Hypothalamus (tissue), 51 donors: Measurements from ENCODE around the gene CLASP2.
"Not testable (repeated sequence)": the region's sequence is repeated elsewhere in the genome, so short reads cannot be mapped to it uniquely, and the experiment has no call there.

Experiments used
- DNase-seq, 51 donors: peaks; one replicate each; lab custom pipeline; 2025; lab: John Stamatoyannopoulos, UW

Gene CLASP2

GRCh38 chr3:33717866-33718594 is at the start of gene CLASP2:
TSS of gene CLASP2 (minus strand) at chr3:33718254. CDS start at chr3:33718002, 252 bp downstream.
- peak; percentile 30 to 83 (median 70) for DNase-seq

GRCh38 chr3:33758864-33759263 is 40.8 kb upstream of the CLASP2 start:
- DNase-seq = no peak

GRCh38 chr3:33758281-33758680 is 40.2 kb upstream of the CLASP2 start:
- no peak for DNase-seq

GRCh38 chr3:33754391-33754790 is 36.3 kb upstream of the CLASP2 start:
- not testable (repeated sequence) for DNase-seq

GRCh38 chr3:33751336-33751735 is 33.3 kb upstream of the CLASP2 start:
- no peak for DNase-seq

- no peak for DNase-seq
Observed at GRCh38 chr3:33750211-33750548, 32.1 kb upstream of the CLASP2 start.

- DNase-seq = no peak
Observed at GRCh38 chr3:33749546-33750210, 31.6 kb upstream of the CLASP2 start.

- no peak for DNase-seq
Observed at GRCh38 chr3:33746416-33747116, 28.5 kb upstream of the CLASP2 start.

- no peak for DNase-seq
Observed at GRCh38 chr3:33737146-33737545, 19.1 kb upstream of the CLASP2 start.

GRCh38 chr3:33732394-33732793 is 14.3 kb upstream of the CLASP2 start:
- no peak for DNase-seq

GRCh38 chr3:33729993-33730392 is 11.9 kb upstream of the CLASP2 start:
- no peak for DNase-seq

GRCh38 chr3:33724256-33724655 is 6.2 kb upstream of the CLASP2 start:
- no peak for DNase-seq

GRCh38 chr3:33722626-33723370 is 4.7 kb upstream of the CLASP2 start:
- DNase-seq = no peak

- DNase-seq = no peak
Observed at GRCh38 chr3:33722191-33722590, 4.1 kb upstream of the CLASP2 start.

- peak in 5 of 51 donors; percentile 15 to 59 (median 27) for DNase-seq
Observed at GRCh38 chr3:33718595-33718907, 497 bp upstream of the CLASP2 start.

- DNase-seq = peak in 19 of 51 donors; percentile 12 to 71 (median 53)
Observed at GRCh38 chr3:33717616-33717865, 513 bp downstream of the CLASP2 start.

GRCh38 chr3:33716227-33716626 is 1.8 kb downstream of the CLASP2 start:
- no peak for DNase-seq

GRCh38 chr3:33711100-33711499 is 7.0 kb downstream of the CLASP2 start:
- no peak for DNase-seq

- no peak for DNase-seq
Observed at GRCh38 chr3:33706056-33706455, 12.0 kb downstream of the CLASP2 start.

- no peak for DNase-seq
Observed at GRCh38 chr3:33704891-33705290, 13.2 kb downstream of the CLASP2 start.

- DNase-seq = no peak
Observed at GRCh38 chr3:33699275-33699674, 18.8 kb downstream of the CLASP2 start.

- DNase-seq = no peak
Observed at GRCh38 chr3:33694944-33695343, 23.1 kb downstream of the CLASP2 start.
